H1 (cell line): ENCODE data around the gene GUCA1A. TPM values are rescaled to one million over a fixed set of nuclear protein-coding genes. Genes with fewer than 3 reads are reported as not detected.

Experiments used
- CREB1 ChIP-seq: IDR thresholded peaks from 2 replicates; pipeline ENCODE4 v1.6.1; 2012; ENCODE audit warnings: inconsistent platforms
- HDAC6 ChIP-seq: IDR thresholded peaks from one replicate; pipeline ENCODE4 v1.7.1; 2012; ENCODE audit warnings: low read depth, mild to moderate bottlenecking, inconsistent platforms, low read length, moderate library complexity
- SP4 ChIP-seq: IDR thresholded peaks from 2 replicates; pipeline ENCODE4 v1.6.1; 2012; ENCODE audit warnings: low read length, inconsistent platforms
- ZNF274 ChIP-seq: IDR thresholded peaks from 2 replicates; pipeline ENCODE4 v1.7.0; 2012; ENCODE audit warnings: low read length, borderline replicate concordance; ENCODE audit errors: extremely low read depth
- polyA plus RNA-seq, 7 experiments: library from polyadenylated mRNA; depleted of rRNA in 3 of 7; stranded (reverse) in 5 of 7; unstranded in 2 of 7; fragments of >200 nt in 5 of 7; fragments of 200-250 nt in 2 of 7; gene quantifications; 1 replicate in 5 of 7; 2 replicates in 1 of 7; 4 replicates in 1 of 7; pipeline versions ENCODE4 v1.2.1 to v1.2.3, GENCODE V29; 2011 to 2013; ENCODE audit warnings: missing spikeins in 2 of 7, mixed read lengths in 2 of 7
- total RNA-seq: library from RNA; stranded (reverse); fragmentation: NEBNext Ultra II Directional; extraction: Animal tissue kit (Norgen Biotek cat#: 25700); gene quantifications from 2 replicates; pipeline ENCODE4 v1.2.1, GENCODE V29; 2021
- TF ChIP-seq, protein P1 (sequence below), 3 experiments: IDR thresholded peaks; 1 replicate in 2 of 3; 2 replicates in 1 of 3; pipeline versions ENCODE4 v1.5.1 to v1.6.1; 2011; ENCODE audit warnings: low read length in 3 of 3, mild to moderate bottlenecking in 3 of 3, inconsistent platforms in 2 of 3, low read depth in 1 of 3, moderate library complexity in 1 of 3; ENCODE audit not compliant: insufficient read depth in 1 of 3; ENCODE audit errors: control extremely low read depth in 1 of 3
- TF ChIP-seq, protein P2 (sequence below): fragments of 300-600 bp; sonication (generic); IDR thresholded peaks from 2 replicates; pipeline ENCODE4 v1.7.1; 2012; ENCODE audit warnings: low read length, moderate library complexity, mild to moderate bottlenecking, inconsistent platforms; ENCODE audit not compliant: insufficient replicate concordance

GUCA1A gene
- total and polyA plus RNA-seq, 2 of the 8 experiments (the other 6 are each of a cell fraction or from before 2014, with no cell fraction given) = 4.6 to 24.6 TPM

DNA sequence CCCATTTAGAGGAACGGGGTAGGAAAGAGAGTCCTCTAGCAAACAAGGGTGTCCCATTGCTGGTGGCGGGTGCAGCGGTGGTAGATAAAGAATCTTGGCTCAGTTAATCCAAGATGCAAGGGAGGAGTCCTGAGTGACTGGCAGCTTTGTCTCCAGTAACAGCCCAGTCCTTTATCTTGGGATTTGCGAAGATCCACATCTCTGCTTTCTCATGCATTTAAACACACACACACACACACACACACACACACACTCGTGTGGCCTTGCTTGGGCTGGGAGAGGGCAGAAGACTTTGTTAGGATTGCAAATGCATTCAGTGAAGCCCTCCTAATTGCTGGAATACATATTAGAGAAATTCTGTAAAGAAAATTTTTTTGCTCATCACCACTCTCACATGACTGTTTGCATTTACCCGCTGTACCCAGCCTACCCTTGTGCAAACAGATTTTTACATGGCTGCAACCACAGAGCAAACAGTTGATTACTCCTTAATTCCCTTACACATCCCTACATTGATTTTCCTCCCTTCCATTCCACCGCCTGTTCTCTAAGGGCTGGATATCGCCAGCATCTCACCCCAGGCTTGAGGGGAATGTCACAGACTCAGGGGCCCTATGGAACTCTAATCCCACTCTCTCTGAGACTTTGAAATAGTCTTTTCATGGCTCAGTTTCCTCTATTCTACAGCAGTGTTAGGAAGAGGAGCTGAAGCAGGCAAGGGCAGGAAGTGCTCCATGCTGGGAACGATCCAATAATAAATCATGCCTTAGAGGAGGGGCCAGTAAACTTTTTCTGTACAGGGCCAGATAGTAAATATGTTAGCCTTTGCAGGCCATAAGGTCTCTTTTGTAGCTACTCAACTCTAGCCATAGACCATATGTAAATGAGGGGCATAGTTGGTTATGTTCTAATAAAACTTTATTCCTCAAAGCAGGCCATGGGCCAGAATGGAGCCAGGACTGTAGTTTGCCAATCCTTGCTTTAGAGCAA, 34.2 kb upstream of the GUCA1A start (continued):
- TF ChIP-seq, protein P1, sequence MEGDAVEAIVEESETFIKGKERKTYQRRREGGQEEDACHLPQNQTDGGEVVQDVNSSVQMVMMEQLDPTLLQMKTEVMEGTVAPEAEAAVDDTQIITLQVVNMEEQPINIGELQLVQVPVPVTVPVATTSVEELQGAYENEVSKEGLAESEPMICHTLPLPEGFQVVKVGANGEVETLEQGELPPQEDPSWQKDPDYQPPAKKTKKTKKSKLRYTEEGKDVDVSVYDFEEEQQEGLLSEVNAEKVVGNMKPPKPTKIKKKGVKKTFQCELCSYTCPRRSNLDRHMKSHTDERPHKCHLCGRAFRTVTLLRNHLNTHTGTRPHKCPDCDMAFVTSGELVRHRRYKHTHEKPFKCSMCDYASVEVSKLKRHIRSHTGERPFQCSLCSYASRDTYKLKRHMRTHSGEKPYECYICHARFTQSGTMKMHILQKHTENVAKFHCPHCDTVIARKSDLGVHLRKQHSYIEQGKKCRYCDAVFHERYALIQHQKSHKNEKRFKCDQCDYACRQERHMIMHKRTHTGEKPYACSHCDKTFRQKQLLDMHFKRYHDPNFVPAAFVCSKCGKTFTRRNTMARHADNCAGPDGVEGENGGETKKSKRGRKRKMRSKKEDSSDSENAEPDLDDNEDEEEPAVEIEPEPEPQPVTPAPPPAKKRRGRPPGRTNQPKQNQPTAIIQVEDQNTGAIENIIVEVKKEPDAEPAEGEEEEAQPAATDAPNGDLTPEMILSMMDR (IDR thresholded peaks at IDR 0.05; ENCODE audit: control extremely low read depth in 1 of 3, insufficient read depth in 1 of 3, low read depth in 1 of 3, low read length in 3 of 3) = no peak
- TF ChIP-seq CREB1 (no peak), SP4 (no peak), HDAC6 (no peak), ZNF274 (no peak)
- TF ChIP-seq, protein P2, sequence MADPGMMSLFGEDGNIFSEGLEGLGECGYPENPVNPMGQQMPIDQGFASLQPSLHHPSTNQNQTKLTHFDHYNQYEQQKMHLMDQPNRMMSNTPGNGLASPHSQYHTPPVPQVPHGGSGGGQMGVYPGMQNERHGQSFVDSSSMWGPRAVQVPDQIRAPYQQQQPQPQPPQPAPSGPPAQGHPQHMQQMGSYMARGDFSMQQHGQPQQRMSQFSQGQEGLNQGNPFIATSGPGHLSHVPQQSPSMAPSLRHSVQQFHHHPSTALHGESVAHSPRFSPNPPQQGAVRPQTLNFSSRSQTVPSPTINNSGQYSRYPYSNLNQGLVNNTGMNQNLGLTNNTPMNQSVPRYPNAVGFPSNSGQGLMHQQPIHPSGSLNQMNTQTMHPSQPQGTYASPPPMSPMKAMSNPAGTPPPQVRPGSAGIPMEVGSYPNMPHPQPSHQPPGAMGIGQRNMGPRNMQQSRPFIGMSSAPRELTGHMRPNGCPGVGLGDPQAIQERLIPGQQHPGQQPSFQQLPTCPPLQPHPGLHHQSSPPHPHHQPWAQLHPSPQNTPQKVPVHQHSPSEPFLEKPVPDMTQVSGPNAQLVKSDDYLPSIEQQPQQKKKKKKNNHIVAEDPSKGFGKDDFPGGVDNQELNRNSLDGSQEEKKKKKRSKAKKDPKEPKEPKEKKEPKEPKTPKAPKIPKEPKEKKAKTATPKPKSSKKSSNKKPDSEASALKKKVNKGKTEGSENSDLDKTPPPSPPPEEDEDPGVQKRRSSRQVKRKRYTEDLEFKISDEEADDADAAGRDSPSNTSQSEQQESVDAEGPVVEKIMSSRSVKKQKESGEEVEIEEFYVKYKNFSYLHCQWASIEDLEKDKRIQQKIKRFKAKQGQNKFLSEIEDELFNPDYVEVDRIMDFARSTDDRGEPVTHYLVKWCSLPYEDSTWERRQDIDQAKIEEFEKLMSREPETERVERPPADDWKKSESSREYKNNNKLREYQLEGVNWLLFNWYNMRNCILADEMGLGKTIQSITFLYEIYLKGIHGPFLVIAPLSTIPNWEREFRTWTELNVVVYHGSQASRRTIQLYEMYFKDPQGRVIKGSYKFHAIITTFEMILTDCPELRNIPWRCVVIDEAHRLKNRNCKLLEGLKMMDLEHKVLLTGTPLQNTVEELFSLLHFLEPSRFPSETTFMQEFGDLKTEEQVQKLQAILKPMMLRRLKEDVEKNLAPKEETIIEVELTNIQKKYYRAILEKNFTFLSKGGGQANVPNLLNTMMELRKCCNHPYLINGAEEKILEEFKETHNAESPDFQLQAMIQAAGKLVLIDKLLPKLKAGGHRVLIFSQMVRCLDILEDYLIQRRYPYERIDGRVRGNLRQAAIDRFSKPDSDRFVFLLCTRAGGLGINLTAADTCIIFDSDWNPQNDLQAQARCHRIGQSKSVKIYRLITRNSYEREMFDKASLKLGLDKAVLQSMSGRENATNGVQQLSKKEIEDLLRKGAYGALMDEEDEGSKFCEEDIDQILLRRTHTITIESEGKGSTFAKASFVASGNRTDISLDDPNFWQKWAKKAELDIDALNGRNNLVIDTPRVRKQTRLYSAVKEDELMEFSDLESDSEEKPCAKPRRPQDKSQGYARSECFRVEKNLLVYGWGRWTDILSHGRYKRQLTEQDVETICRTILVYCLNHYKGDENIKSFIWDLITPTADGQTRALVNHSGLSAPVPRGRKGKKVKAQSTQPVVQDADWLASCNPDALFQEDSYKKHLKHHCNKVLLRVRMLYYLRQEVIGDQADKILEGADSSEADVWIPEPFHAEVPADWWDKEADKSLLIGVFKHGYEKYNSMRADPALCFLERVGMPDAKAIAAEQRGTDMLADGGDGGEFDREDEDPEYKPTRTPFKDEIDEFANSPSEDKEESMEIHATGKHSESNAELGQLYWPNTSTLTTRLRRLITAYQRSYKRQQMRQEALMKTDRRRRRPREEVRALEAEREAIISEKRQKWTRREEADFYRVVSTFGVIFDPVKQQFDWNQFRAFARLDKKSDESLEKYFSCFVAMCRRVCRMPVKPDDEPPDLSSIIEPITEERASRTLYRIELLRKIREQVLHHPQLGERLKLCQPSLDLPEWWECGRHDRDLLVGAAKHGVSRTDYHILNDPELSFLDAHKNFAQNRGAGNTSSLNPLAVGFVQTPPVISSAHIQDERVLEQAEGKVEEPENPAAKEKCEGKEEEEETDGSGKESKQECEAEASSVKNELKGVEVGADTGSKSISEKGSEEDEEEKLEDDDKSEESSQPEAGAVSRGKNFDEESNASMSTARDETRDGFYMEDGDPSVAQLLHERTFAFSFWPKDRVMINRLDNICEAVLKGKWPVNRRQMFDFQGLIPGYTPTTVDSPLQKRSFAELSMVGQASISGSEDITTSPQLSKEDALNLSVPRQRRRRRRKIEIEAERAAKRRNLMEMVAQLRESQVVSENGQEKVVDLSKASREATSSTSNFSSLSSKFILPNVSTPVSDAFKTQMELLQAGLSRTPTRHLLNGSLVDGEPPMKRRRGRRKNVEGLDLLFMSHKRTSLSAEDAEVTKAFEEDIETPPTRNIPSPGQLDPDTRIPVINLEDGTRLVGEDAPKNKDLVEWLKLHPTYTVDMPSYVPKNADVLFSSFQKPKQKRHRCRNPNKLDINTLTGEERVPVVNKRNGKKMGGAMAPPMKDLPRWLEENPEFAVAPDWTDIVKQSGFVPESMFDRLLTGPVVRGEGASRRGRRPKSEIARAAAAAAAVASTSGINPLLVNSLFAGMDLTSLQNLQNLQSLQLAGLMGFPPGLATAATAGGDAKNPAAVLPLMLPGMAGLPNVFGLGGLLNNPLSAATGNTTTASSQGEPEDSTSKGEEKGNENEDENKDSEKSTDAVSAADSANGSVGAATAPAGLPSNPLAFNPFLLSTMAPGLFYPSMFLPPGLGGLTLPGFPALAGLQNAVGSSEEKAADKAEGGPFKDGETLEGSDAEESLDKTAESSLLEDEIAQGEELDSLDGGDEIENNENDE = no peak
- TF ChIP-seq, all 59 proteins: peak for 0
